ENCODE measurements around the gene SH3PXD2A.

SH3PXD2A gene

DNA sequence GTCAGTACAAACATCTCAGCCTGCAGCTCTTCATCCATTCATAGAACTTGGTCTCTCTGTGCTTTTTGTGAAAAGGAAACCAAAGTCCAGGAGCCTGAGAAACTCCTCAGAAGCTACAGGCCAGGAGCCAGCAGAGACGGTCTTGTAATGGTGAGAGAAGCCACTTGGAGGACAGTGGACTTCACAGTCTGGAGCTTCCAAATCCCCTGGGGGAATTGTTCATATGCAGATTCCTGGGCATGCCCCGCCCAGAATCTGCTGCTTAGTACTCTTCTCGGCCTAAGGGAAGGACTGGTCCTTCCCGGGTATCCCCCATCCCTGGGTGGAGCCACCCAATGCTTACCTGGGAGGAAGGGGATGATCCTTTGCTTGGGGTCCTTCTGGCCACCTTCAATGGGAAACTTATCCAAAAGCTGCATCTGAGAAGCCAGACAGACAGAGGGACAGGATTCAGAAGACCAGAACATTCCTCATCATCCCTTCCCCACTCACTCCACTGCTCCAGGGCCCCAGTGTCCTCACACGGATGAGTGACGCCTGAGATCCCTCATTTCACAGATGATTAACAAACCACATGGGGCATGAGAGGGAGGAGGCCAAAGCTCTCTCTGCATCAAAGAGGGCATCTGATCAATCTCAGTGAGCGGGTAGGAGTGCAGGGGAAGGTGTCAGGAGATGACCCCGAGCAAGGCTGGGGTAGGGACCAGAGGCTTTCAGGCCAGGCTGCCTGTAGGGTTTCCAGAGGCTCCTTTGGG lies 88.4 kb downstream of the SH3PXD2A start:
- no peak for DNase-seq (ENCODE audit: low read depth)
- H3K4me3 ChIP-seq (ENCODE audit: low read depth, low read length): no peak overlapping the region
- in situ Hi-C loops (cut with HindIII; ENCODE audit: low sequenced_read_pairs): no loop called here
- TF ChIP-seq, protein P1, sequence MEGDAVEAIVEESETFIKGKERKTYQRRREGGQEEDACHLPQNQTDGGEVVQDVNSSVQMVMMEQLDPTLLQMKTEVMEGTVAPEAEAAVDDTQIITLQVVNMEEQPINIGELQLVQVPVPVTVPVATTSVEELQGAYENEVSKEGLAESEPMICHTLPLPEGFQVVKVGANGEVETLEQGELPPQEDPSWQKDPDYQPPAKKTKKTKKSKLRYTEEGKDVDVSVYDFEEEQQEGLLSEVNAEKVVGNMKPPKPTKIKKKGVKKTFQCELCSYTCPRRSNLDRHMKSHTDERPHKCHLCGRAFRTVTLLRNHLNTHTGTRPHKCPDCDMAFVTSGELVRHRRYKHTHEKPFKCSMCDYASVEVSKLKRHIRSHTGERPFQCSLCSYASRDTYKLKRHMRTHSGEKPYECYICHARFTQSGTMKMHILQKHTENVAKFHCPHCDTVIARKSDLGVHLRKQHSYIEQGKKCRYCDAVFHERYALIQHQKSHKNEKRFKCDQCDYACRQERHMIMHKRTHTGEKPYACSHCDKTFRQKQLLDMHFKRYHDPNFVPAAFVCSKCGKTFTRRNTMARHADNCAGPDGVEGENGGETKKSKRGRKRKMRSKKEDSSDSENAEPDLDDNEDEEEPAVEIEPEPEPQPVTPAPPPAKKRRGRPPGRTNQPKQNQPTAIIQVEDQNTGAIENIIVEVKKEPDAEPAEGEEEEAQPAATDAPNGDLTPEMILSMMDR (IDR thresholded peaks at IDR 0.05; ENCODE audit: low read depth, low read length, missing control alignments): no peak

DNA sequence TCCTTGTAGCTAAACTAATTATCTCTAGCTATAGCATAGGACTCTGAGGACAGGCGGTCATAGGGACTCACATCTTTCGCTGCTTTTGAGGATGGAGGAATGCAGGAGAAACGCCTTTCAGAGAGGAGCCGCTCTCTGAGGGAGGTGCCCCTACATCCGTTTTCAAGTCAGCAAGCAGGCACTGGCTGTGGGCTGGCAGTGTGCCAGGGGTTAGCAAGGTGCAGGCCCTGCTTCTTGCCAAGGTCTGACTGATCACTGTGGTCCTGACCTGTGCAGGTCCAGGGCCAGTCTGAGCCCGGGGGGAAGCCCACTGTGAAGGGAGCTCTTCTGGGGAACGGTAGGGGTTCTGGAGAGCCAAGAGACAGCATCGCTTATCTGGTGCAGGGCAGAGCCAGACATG lies 89.4 kb downstream of the SH3PXD2A start:
- in situ Hi-C loops (cut with HindIII; ENCODE audit: low sequenced_read_pairs): no loop called here
- no peak overlapping the region for H3K4me3 ChIP-seq (ENCODE audit: low read depth, low read length)
- TF ChIP-seq, protein P1 (IDR thresholded peaks at IDR 0.05; ENCODE audit: low read depth, low read length, missing control alignments): no peak
- DNase-seq (ENCODE audit: low read depth): no peak

DNA sequence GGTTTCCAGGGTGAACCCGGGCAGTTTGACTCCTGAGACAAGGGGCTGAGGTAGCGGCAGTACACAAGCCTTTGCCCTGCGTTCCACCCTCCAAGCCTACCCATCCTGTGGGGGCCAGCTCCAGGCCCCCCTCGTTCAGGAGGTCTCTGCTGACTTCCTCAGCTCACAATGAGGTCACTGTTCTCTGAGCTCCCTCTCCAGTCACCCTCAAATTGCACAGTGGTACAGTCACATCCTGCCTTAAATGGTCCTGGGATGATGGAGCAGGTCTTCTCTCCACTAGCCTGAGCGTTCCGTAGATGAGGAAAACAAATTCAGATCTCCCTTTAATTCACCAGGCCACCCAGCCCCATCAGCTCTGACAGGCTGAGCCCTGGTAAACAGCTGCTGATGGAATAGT lies 90.2 kb downstream of the SH3PXD2A start:
- DNase-seq (ENCODE audit: low read depth): no peak
- in situ Hi-C loops (cut with HindIII; ENCODE audit: low sequenced_read_pairs): no loop called here
- TF ChIP-seq, protein P1 (IDR thresholded peaks at IDR 0.05; ENCODE audit: low read depth, low read length, missing control alignments): no peak
- H3K4me3 ChIP-seq (ENCODE audit: low read depth, low read length): no peak overlapping the region

DNA sequence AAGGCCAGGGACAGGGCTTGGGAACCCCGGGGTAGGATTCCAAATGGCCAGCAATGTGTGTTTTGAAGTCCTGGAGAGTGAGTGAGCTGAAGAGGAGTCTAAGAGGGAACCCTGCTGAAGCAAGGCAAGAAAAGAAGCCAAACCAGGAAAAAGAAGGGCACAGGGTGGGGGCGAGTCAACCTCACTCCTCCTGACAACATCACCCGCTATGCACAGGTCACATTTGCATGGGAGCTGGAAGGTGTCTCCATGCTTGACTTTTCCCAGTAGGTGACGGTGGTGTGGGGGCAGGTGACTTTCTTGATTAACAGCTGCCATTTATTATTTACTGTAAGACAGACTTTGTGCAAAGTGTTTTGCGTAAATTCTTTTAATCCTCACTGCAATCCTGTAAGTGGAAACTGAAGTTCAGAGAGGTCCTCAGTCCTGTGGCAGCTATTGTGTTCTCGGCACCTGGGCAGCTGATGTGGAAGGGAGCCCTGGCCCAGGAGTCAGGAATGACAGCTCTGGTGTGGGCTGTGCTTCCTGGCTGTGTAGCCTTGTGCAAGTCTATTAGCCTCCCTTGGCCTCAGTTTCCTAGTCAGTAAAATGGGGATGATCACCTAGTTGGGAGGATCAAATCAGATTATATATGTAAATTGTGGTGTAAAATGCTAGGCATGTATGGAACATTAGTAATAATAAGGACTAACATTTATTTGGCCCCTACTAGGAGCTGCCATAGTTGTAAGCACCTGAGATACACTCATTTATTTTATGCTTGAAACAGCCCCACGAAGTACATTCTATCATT lies 90.9 kb downstream of the SH3PXD2A start:
- no peak overlapping the region for H3K4me3 ChIP-seq (ENCODE audit: low read depth, low read length)
- TF ChIP-seq, protein P1 (IDR thresholded peaks at IDR 0.05; ENCODE audit: low read depth, low read length, missing control alignments): no peak
- DNase-seq (ENCODE audit: low read depth): no peak
- in situ Hi-C loops (cut with HindIII; ENCODE audit: low sequenced_read_pairs): no loop called here

DNA sequence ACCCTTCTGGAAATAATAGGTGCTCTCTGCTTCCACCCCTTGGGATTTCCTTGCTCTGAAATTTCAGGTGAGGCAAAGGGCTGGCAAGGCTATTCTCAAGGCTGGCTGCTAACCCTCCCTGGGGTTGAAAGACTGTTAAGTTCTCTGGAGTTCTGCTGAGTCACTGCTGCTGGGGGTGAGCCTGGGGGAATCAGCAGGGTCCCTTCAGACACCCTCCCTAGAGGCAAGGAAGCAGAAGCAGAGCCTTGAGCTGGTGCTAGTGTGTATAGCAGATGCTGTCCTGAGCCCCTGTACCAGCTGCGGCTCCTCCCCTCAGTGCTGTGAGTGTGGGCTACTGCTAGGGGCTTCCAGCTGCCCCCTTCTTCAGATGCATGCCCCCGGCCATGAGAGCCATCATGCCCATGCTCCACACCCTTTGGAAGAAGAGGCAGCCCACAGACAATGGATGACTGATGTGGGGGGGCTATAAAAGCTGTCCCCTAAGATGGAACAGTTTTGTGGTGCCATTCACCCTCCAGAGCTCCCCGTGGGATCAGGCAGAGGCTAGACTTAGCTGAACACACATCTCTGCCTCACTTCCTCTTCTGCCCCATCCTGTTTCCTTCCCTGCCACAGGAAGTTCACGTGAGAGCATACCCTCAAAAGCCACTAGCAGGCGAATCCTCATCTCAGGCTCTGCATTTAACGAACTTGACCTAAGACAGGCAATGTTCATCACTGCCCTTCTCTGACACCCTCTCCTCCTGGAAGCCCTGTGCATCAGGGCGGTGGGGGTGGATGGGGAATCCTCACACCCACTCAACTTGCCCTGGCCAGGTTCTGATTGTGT lies 91.8 kb downstream of the SH3PXD2A start:
- in situ Hi-C loops (cut with HindIII; ENCODE audit: low sequenced_read_pairs): no loop called here
- no peak for DNase-seq (ENCODE audit: low read depth)
- H3K4me3 ChIP-seq (ENCODE audit: low read depth, low read length): no peak overlapping the region
- TF ChIP-seq, protein P1 (IDR thresholded peaks at IDR 0.05; ENCODE audit: low read depth, low read length, missing control alignments): no peak

DNA sequence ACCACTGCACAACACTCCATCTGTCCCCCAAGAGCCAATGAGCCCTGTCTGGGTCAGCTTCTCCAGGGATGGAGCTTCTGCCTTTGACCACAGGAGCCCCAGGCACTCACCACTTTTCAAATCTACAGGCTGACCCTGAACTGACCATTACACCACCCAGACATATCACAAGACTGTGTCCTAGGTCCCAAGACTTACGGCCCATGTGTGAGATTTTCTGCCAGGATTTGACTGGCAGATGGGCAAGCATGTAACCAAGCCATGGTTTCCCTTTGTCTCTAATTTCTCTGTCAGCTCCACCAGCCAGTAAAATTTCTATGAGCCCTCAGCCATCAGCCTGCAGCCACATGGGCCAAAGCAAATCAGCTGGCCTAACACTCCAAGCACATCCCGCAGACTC lies 92.5 kb downstream of the SH3PXD2A start:
- H3K4me3 ChIP-seq (ENCODE audit: low read depth, low read length): no peak overlapping the region
- in situ Hi-C loops (cut with HindIII; ENCODE audit: low sequenced_read_pairs): no loop called here
- no peak for DNase-seq (ENCODE audit: low read depth)

More for the DNA sequence above, 92.5 kb downstream of the SH3PXD2A start:
- TF ChIP-seq, protein P1 (IDR thresholded peaks at IDR 0.05; ENCODE audit: low read depth, low read length, missing control alignments): no peak

All from astrocyte of the cerebellum (primary cell).